Measurements from ENCODE around the gene TBC1D1.

Gene TBC1D1

DNA sequence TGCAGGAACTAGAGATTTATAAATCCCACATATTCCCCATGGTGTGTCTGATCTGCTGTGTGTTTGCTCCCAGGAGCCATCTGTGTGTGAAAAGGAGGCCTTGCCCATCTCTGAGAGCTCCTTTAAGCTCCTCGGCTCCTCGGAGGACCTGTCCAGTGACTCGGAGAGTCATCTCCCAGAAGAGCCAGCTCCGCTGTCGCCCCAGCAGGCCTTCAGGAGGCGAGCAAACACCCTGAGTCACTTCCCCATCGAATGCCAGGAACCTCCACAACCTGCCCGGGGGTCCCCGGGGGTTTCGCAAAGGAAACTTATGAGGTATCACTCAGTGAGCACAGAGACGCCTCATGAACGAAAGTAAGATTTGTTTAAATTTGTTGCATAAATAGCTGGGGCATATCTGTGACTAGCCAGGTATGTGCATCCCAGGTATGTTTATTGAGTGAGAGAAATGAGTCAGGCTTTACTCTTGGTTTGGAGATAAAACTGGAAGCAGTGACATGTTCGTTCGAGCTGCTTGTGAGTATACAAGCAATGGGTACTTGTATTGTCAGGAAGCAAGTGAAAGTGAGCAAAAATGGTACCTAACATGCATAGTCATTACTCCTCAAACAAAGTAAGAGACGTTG, 158.8 kb downstream of the TBC1D1 start:
- ATAC-seq = no peak
- no peak for DNase-seq

DNA sequence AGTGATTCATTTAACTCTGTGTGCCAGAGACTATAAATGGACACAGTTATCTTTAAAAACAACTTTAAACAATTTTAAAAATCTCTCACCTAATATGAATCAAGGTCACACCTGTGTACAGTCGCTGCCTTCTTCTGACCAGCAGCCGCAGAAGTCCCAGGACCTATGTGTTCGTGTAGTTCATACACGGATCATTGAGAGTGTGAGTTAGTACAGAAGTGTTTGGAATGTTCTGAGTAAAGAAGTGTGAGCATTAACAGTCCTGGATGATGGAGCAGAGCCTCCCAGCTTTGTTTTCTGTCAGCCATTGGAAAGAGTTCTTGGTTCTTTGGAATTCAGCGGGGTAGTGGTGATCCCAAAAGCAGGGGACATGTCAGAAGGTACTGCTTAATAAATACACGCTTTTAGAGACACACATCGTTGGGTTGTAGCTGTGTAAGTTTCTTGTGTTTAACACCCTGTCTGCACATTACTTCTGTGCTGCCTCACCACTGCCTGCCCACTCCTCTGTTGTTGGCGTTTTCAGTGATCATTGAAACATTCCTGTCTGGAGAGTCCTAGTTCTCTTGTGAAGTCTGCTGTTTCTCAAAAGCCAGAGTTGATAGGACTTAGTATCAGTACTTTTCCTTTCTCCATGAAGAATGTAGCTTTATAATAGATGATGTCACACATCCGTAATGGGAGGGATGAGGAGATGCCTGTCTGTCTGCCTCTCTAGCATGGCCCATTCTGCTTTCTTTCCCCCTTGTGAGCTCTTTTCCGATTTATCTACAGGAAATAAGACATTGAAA, 159.9 kb downstream of the TBC1D1 start:
- DNase-seq = no peak

DNA sequence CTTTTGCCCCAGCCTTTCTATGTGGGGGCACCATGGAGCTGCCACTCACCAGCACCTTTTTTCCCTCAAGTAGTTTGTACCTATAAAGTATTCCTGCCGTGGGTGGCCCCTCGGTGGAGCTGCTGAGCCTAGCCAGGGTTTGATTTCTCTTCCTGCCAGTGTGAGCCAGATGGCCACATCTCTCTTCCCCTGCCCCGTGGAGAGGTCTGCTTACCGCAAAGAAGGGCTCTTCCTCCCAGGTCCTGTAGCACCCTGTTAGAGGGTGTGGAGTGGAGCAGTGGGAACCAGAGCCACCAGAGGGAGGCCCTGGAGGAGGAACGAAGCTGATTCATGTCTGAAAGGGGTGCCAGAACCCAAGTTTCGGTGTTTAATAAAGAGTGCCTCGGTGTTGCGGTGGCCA, 164.7 kb downstream of the TBC1D1 start:
- ATAC-seq = no peak
- no peak for DNase-seq

More for the DNA sequence above, 159.9 kb downstream of the TBC1D1 start:
- ATAC-seq = no peak

DNA sequence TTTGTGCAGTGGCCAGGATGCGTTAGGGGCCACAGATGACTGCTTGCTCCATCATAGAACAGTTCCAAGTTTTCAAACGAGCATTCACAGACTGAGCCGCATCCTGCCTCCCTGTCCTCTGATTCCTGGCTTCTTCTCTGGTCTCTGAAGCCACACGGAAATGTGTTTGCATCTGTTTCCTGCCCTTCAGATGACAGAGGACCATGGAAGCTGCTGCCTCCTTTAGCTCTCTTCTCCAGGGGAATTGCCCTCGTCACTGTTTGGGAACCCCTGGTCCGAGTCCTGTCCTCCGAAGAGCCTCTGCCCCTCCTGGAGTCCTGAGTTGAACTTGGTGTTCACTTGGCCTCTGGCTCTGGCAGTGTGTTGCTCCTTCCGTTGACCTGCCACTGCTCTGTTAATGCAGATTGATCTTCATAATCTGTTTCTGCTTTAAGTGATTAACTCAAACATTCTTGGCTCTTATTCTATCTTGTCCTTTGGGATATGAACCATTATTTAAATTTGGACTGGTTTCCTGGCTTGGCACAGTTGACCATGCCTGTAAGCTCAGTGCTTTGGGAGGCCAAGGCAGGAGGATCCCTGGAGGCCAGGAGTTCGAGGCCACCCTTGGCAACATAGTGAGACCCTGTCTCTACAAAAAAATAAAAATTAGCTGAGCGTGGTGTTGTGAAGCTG, 165.3 kb downstream of the TBC1D1 start:
- no peak for ATAC-seq

DNA sequence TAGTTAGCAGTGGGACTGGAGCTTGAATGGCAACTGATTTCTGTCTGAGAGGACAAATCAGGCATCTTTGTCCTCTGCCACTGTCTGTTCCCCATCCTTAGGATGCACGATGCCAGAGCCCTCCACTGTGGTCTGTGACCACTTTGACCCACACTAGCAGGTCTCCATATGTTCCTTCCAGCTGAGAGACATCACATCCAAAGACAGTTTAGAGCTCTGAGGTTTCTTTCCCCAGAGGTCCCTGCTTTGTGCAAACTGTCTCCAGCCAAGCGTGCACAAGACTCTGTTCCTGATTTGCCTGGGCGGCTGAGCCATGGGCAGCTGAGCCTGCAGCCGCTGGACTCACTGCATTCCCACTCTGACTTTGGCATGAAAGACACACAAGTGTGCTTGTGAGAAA, 167.3 kb downstream of the TBC1D1 start:
- DNase-seq (no peak), ATAC-seq (no peak)

More for the DNA sequence above, 165.3 kb downstream of the TBC1D1 start:
- DNase-seq = no peak

DNA sequence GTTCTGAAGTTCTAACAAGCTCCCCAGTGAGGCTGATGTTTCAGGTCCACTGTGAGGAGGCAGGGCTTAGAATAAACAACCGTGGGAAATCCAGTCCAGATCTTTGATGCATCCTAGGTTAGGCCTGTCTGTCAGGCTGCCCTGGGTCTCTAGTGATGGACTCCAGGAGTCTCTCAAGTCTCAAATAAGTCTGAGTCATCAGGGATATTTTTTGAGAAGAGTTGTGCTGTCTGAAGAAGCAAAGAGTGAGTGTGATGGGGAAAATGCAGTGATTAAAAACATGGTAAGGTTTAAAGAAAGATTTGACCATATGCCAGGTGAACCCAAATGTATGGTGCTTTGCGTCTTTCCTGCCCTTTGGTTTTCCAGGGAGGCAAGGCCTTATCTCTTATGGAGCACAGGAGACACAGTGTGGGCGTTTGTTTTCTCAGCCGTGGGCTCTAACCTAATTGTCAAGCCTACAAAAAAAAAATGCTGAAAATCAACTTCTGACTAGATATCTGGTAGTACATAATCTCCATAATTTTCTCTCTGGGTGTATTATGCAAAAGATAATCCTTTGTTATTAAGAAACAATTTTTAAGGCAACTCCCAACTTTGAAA, 170.0 kb downstream of the TBC1D1 start:
- no peak for ATAC-seq

DNA sequence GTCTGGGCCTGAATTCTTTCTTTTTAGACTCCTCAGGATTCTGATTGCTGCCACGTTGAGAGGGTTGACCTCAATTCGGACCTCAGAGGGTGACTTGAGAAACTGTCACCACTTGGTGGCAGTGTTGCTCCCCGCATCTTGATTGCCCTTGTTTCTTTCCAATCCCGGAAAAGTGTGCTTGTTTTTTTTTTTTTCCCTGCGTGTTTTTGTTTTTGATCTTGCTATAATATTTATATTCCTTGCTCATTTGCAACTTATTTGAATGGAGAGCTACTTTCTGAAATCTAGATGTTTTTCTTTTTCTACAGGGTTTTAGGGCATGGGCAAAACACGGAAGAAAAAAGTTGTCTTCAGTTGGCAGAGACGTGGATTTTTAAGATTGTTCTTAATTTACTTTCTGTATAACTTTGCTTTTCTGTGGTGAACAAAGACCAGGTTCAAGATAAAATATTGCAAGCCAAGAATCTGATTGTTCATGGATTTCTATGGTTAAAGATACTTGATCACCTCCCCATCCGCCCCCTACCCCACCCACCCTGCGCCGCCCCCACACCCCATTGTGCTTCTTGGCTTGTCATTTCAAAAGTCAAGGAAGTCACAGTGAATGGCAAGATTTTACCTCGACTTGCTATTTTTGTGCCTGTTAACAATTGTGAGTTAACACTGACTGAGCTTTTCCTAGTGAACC, 171.3 kb downstream of the TBC1D1 start:
- DNase-seq (peak; percentile 73), ATAC-seq (peak; percentile 61)

More for the DNA sequence above, 170.0 kb downstream of the TBC1D1 start:
- DNase-seq = no peak

DNA sequence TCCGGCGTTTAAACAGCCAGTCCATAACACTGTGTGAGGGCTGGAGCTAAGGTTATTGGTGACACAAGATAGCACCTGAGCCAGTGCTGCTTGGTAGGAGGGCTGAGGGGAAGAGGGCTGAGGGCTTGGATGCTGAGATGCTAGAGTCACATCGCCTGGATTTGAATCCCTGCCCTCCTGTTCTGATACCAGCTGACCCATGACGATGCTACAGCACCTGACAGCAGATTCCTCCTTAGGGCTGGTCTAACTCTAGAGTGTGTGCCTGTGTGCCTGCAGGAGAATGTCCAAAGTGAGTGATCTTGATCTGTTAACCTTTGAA, 171.9 kb downstream of the TBC1D1 start:
- DNase-seq (no peak), ATAC-seq (no peak)

DNA sequence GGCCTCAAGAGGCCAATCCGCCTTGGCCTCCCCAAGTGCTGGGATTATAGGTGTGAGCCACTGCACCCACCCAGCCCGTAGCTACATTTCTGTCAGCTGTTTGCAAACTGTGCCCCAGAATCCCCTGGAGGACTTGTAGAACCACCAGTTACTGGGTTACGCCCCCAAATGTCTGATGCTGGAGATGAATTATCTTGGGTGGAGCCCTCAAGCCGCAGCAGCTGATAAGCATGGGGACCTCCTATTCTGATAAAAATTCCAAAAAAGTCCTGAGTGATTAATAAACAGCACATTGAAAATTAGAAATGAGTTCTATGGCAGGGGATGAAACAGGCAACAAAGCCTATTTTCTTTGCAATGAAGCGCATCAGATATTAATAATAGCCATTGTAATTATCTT, 174.3 kb downstream of the TBC1D1 start:
- ATAC-seq = no peak
- DNase-seq = no peak

DNA sequence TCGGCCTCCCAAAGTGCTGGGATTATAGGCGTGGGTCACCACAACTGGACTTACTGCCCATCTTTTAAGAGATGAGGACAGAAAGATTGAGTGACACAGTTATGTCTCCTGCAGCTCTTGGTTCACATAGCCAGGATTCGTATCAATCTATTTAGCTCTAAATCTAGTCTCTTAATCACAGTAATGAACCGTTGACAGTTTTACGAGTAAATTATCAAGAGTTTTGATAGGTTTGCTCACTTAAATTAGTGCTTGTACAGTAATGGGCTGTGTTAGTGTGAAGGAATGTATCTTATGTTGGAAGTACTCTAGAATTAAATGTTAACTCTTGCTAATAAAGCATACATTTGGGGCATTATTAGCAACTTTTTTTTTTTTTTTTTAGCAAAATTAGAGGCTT, 175.0 kb downstream of the TBC1D1 start:
- ATAC-seq (no peak), DNase-seq (no peak)

DNA sequence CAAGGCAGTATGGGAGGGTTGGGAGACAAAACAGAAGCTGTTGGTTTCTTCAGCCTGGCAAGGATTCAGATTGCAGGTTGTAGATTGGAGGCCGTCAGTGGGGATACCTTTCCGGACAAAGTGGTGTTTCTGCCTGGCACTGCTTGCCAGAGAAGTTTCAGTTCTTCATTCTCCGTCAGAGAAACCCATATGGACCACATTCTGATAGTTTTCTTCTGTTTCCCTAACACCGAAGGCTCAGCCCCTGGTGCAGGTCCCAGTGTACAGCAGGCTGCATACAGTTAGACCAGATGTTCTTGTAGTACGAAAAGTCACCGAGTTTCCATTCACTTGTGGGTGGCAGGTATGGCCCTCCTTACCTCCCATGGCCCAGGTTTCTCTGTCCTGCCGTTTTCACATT, 176.6 kb downstream of the TBC1D1 start:
- no peak for ATAC-seq
- DNase-seq = no peak

DNA sequence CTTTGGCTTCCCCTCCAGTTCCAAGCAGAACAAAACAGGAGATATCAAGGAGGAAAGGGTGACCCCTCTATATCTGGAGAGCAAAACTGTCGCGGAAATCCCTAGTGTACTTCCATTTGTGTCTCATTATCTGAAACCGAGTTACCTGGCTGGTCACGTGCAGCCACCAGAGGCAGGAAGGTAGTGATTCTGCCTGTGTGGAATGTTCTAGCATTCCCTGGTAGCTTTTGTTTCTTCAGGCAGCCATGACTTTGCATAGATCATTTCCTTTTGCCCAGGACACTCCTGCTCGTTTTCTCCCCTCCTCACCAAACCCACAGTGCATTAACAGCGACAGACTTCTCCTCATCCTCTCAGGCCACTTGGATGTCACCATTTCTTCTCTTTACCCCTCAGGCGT, 177.2 kb downstream of the TBC1D1 start:
- DNase-seq (no peak), ATAC-seq (no peak)

DNA sequence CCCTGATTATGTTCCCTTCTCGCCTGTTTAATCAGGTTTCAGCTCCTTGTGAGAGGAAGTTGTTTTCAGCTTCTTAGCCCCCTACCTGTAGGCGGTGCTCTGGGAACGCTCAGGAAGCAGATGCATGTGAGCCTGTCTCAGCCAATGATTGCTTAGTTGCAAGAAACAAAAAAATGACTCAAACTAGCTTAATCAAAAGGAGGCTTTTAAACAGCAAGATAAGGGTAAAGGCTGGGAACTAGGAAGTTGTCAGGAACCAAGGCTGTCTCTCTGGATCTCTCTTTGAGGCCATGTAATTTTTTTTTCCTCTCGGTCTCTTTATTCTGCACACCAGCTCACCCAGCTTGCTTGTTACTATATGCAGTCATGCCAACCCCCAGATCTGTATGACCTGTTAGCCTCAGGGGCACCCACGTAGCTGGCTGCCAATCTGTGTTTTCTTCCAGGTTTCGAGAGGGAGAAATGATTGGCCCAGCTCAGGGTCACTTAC, 178.4 kb downstream of the TBC1D1 start:
- ATAC-seq (no peak), DNase-seq (peak; percentile 24)

DNA sequence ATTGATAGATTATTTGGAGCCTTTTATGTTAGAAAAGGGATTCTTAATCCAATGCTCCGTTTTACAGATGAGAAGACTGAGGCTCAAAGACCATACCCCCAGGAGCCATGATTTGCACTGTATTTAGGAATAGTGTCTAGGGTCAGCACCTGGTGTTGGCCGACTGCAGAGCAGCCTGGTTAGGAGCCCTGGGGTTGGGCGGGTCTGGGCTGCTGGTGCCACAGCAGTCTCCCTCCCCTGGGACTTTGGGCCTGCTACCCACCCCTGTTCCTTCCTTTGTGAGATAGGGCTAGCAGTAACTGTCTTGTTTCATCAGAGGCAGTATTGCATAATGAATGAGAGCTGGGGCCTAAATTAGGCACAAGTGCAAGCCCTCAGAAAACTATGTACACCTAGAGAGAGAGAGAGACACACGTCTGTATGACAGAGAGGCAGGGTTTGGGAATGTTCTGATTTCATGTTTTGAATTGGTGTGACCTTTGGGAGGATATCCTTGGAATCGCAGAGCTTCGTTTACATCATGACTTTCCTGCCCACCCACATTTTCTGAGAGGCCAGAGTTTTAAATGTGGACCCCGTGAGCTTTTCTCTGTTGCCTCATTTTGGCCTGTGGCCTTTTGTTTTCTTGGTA, 181.0 kb downstream of the TBC1D1 start:
- DNase-seq = no peak
- ATAC-seq = no peak

DNA sequence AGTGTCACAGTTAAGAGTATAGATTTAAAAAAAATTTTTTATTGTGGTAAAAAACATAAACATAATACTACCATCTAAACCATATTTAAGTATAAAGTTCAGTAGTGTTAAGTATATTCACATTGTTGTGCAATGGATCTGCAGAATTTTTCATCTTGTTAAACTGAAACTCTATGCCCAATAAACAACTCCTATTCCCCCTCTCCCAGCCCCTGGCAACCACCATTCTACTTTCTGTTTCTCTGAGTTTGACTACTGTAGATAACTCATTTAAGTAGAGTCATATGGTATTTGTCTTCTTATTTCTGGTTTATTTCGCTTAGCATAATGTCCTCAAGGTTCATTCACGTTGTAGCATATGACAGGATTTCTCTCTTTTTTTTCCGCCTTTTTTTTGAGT, 181.7 kb downstream of the TBC1D1 start:
- DNase-seq (no peak), ATAC-seq (no peak)

DNA sequence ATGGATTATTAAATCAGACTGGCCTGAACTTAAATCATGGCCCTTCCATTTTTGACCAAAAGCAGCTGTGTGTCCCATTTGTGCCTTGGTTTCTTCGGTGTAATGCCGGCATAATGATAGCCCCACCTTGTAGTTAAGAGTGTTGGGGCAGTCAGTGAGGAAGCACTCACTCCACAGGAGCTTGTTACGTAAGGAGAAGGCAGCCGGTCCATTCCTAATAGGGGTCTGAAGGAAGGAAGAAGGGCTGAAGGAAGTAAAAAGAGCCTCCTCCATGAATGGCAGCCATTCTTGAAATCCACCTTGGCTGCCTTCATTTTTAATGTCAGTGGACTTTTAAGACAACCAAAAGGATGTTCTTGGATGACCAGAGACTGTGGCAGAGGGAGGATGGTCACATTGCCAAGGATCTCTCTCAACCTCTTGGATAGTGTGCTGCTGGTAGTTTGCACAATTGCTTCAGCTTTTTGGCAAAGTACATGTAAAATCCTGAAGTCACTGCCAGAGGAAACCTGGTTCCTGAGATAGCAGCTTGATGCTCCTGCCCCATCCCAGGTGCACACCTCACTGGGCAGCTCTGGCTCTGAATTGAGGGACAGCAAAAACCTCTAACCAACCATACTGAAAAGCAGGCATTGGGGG, 182.8 kb downstream of the TBC1D1 start:
- ATAC-seq = no peak

DNA sequence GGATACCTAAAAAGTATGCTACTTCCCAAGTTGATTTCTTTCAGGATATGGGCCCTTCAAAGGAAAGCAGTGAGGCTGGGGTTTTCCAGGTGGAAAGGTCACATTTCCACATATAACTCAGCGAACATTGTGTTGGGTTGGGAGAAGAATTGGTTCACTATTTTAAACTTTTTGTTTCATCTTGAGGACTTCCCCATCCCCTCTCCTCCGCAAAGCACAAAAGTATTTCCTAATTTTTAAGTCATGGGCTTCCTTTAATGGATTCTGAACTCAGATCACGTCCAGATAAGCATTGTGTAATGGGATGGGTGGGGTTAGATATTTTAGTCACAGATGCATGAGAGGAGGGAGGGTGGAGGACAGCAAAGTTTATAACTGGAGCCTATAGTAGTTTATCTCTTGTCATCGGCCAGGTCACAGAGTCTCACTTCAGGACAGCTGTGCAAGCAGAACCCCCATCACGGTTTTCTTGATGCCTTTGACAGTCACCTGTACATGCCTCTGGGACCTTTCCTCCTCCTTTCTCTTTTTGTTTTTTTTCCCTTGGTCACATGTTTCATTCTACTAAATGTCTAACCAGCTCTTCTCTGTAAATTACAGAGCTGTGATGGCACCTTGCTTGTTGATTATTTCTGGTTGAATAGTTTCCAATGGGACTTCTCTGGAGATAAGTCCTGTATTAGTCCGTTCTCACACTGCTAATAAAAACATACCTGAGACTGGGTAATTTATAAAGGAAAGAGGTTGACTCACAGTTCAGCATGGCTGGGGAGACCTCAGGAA, 184.7 kb downstream of the TBC1D1 start:
- no peak for DNase-seq
- ATAC-seq = no peak

More for the DNA sequence above, 182.8 kb downstream of the TBC1D1 start:
- DNase-seq = no peak

DNA sequence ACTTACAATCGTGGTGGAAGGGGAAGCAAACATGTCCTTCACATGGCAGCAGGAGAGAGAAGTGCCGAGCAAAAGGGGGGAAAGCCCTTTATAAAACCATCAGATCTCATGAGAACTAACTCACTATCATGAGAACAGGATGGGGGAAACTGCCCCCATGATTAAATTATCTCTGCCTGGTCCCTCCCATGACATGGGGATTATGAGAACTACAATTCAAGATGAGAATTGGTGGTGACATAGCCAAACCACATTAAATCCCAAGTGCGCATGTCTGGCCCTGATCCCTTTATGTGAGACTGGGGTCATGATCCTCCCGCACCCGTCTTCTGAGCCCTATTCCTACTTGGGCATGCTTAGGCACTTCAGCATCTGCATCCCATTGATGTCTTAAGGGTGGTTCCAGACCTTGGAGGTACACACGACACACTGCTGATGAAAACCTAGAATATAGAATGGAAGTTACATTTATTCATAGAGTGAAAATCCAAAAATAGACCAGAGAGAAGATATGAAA, 185.3 kb downstream of the TBC1D1 start:
- DNase-seq (no peak), ATAC-seq (no peak)

DNA sequence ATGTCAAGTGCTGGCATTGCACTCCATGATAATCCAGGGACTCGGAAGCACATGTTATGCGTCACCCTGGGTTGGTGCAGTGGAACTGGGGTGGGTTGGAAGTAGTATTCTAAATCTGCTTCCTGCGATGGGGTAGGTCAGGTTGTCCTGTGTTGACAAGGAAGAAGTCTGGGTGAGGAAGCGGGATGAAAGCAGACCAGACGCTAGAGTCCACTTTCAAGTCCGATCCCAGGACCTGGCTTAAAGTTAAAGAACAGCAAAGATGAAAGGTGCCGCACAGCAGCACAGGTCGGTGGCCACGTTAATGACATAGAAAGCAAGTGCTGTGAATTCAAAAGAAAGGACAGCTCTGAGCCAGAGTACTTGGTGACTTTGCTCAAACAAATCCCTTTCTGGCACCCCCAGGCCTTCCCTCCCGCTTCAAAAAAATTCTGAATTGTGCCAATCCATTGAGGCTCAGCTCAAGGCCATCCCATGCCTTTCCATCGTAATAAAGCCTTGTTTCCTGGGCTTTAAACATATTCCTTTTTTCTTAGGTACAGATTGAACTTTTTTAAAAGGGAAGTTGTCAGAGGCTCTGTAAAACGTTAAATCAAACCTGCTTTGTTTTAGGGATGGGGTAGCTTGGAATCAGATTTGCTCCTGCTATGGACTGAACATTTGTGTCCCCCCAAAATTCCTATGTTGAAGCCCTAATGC, 187.1 kb downstream of the TBC1D1 start:
- no peak for DNase-seq
- ATAC-seq = no peak

Measured in stimulated activated naive CD8-positive, alpha-beta T cell treated with anti-CD3 and anti-CD28 coated beads, Interleukin-15, Interleukin-2, amounts not matched to agents 100 U/mL and 50 U/mL, for 24 hours (primary cell).